Fibroblast of pulmonary artery (primary cell): ENCODE measurements around the gene MCAT.

Experiments used
- DNase-seq: peaks from one replicate; pipeline ENCODE4 v3.0.0-alpha.2; 2010; ENCODE audit warnings: low read depth
- H3K4me3 ChIP-seq: replicated peaks from 2 replicates; pipeline ENCODE4 v1.5.1; 2011; ENCODE audit warnings: low read depth, mild to moderate bottlenecking, control low read depth, low read length, moderate library complexity
- TF ChIP-seq, protein P1 (sequence below): IDR thresholded peaks from 2 replicates; pipeline ENCODE4 v1.5.1; 2011; ENCODE audit warnings: mild to moderate bottlenecking, control low read depth, low read length, inconsistent platforms; ENCODE audit errors: missing control alignments

The MCAT gene

DNA sequence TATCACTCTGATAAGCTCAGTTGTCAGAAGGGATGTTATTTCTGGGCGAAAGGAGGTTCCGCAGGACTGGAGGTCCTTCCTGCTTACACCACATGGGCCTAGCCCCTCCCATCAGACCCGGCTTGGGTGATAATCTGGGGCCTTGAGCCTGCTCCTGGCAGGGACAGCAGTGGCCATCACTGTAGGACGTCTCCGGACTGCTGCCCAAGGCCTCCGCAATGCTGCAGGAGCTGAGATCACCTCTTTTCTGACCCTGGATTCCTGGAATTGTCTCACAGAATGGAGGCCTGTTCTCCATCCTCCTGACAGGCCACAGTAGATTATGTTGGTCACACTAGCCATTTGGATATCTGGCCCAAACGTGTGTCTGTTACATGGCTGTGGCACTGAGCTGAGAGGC, 41.9 kb downstream of the MCAT start:
- peak; percentile 37 for DNase-seq
- TF ChIP-seq, protein P1, sequence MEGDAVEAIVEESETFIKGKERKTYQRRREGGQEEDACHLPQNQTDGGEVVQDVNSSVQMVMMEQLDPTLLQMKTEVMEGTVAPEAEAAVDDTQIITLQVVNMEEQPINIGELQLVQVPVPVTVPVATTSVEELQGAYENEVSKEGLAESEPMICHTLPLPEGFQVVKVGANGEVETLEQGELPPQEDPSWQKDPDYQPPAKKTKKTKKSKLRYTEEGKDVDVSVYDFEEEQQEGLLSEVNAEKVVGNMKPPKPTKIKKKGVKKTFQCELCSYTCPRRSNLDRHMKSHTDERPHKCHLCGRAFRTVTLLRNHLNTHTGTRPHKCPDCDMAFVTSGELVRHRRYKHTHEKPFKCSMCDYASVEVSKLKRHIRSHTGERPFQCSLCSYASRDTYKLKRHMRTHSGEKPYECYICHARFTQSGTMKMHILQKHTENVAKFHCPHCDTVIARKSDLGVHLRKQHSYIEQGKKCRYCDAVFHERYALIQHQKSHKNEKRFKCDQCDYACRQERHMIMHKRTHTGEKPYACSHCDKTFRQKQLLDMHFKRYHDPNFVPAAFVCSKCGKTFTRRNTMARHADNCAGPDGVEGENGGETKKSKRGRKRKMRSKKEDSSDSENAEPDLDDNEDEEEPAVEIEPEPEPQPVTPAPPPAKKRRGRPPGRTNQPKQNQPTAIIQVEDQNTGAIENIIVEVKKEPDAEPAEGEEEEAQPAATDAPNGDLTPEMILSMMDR, result no peak
- H3K4me3 ChIP-seq, result no peak overlapping the region

- TF ChIP-seq, protein P1, result no peak
- no peak overlapping the region for H3K4me3 ChIP-seq
- DNase-seq, result no peak
Measured at GRCh38 chr22:43100225-43100624, 43.0 kb downstream of the MCAT start.

GRCh38 chr22:43099095-43099494, 44.1 kb downstream of the MCAT start:
- TF ChIP-seq, protein P1, result no peak
- peak; percentile 10 for DNase-seq
- no peak overlapping the region for H3K4me3 ChIP-seq

DNA sequence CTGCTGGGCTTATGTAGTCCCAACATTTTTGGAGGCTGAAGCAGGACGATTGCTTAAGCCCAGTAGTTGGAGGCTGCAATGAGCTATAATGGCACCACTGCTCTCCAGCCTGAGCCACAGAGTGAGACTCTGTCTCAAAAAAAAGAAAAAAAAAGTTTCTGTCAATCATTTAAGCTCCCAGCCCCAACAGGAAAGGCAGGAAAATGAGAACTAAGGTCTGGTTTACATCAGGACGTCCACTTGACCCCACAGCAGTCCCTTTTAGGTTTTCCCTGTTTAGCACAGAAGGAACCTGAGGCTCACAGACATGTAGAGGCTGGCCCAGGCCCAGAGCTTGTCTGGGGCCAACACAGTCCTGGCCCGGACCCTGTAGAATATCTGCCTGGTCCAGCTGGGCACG, 44.8 kb downstream of the MCAT start:
- TF ChIP-seq, protein P1, result no peak
- peak; percentile 8 for DNase-seq
- H3K4me3 ChIP-seq, result no peak overlapping the region

GRCh38 chr22:43096420-43096819, 46.8 kb downstream of the MCAT start:
- DNase-seq, result no peak
- TF ChIP-seq, protein P1, result no peak
- no peak overlapping the region for H3K4me3 ChIP-seq

DNA sequence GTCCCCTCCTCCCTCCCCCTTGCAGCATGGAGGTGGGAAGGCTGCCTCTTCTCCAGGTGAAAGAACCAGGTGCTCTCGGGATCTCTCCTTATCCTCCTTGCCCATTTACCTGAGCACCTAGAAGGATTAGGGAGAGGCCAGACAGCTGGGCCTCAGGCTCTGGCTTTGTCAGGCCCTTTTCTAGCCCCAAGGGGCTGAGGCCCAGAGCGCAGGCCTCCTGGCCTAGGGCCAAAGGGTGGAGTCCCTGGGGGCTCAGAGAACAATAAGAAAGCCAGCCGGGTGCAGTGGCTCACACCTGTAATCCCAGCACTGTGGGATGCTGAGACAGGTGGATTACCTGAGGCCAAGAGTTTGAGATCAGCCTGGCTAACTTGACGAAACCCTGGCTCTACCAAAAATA, 48.6 kb downstream of the MCAT start:
- H3K4me3 ChIP-seq, result no peak overlapping the region
- no peak for DNase-seq
- TF ChIP-seq, protein P1, result no peak

- DNase-seq, result peak; percentile 16
- TF ChIP-seq, protein P1, result no peak
- H3K4me3 ChIP-seq, result no peak overlapping the region
Measured at GRCh38 chr22:43094085-43094484, 49.1 kb downstream of the MCAT start.
